HG03108 (cell line): ENCODE data around the gene XRCC5.
"Not testable (repeated sequence)": the region's sequence is repeated elsewhere in the genome, so short reads cannot be mapped to it uniquely, and the experiment has no call there.

ENCODE experiments used
- ATAC-seq: cut with Tn5 transposase; IDR thresholded peaks from one replicate; pipeline ENCODE4 v1.9.1; 2021; ENCODE audit warnings: moderate library complexity; ENCODE audit not compliant: unreplicated experiment

Gene XRCC5

GRCh38 chr2:216108967-216109921, at the start of gene XRCC5:
XRCC5 (plus strand) TSS chr2:216109348; CDS start chr2:216109437, 89 bp downstream.
- peak; percentile 47 for ATAC-seq

GRCh38 chr2:216064014-216064630, 45.0 kb upstream of the XRCC5 start:
- ATAC-seq, result no peak

- ATAC-seq, result no peak
These were observed 44.5 kb upstream of the XRCC5 start for GRCh38 chr2:216064665-216065064.

- ATAC-seq, result no peak
These were observed 42.9 kb upstream of the XRCC5 start for GRCh38 chr2:216066230-216066629.

- ATAC-seq, result no peak
These were observed 40.1 kb upstream of the XRCC5 start for GRCh38 chr2:216069028-216069427.

GRCh38 chr2:216070195-216070594, 39.0 kb upstream of the XRCC5 start:
- no peak for ATAC-seq

- ATAC-seq, result no peak
These were observed 37.9 kb upstream of the XRCC5 start for GRCh38 chr2:216071111-216071851.

GRCh38 chr2:216072473-216072872, 36.7 kb upstream of the XRCC5 start:
- no peak for ATAC-seq

- no peak for ATAC-seq
These were observed 35.4 kb upstream of the XRCC5 start for GRCh38 chr2:216073773-216074172.

GRCh38 chr2:216074380-216074779, 34.8 kb upstream of the XRCC5 start:
- no peak for ATAC-seq

- ATAC-seq, result no peak
These were observed 34.4 kb upstream of the XRCC5 start for GRCh38 chr2:216074794-216075193.

- ATAC-seq, result no peak
These were observed 33.4 kb upstream of the XRCC5 start for GRCh38 chr2:216075510-216076485.

- ATAC-seq, result no peak
These were observed 30.4 kb upstream of the XRCC5 start for GRCh38 chr2:216078776-216079175.

GRCh38 chr2:216080048-216080447, 29.1 kb upstream of the XRCC5 start:
- ATAC-seq, result not testable (repeated sequence)

GRCh38 chr2:216081012-216081411, 28.1 kb upstream of the XRCC5 start:
- no peak for ATAC-seq

- ATAC-seq, result peak; percentile 96
These were observed 27.5 kb upstream of the XRCC5 start, which contains the start of the genes PECR and TMEM169 for GRCh38 chr2:216081487-216082116. PECR (minus strand) TSS chr2:216081809; CDS start chr2:216081741, 68 bp downstream. TMEM169 (plus strand) TSS chr2:216081919; CDS start chr2:216095964, 14,045 bp downstream.

GRCh38 chr2:216082117-216082711, 26.9 kb upstream of the XRCC5 start:
- ATAC-seq, result peak; percentile 1

GRCh38 chr2:216082805-216083204, 26.3 kb upstream of the XRCC5 start:
- no peak for ATAC-seq
